Tibial nerve (tissue), 4 donors: Measurements from ENCODE around the gene CCDC40. TPM values are rescaled to one million over a fixed set of nuclear protein-coding genes. Genes with fewer than 3 reads are reported as not detected.

Experiments
- DNase-seq, 2 donors: peaks; one replicate each; pipeline ENCODE4 v3.0.0-alpha.2; 2019; ENCODE audit warnings: low spot score in 2 of 2
- H3K27ac ChIP-seq, 4 donors: fragments of 200-600 bp; sonication (generic) in 3 of 4; one replicate each; pipeline ENCODE4 v1.5.1; 2017 to 2019; ENCODE audit warnings: mild to moderate bottlenecking in 1 of 4
- H3K27me3 ChIP-seq, 2 donors: fragments of 200-600 bp; sonication (generic) in 1 of 2; one replicate each; pipeline versions ENCODE4 v1.5.1 to v1.6.0; 2017 to 2019
- H3K36me3 ChIP-seq, 3 donors: fragments of 200-600 bp; sonication (generic); one replicate each; pipeline ENCODE4 v1.5.1; 2018 to 2019
- H3K4me1 ChIP-seq, 4 donors: fragments of 200-600 bp; sonication (generic) in 3 of 4; one replicate each; pipeline ENCODE4 v1.5.1; 2017 to 2019
- H3K4me3 ChIP-seq, 4 donors: fragments of 200-600 bp; sonication (generic) in 3 of 4; one replicate each; pipeline ENCODE4 v1.5.1; 2017 to 2019; ENCODE audit warnings: mild to moderate bottlenecking in 1 of 4, moderate library complexity in 1 of 4
- H3K9me3 ChIP-seq, 4 donors: fragments of 200-600 bp; sonication (generic) in 3 of 4; one replicate each; pipeline ENCODE4 v1.5.1; 2017 to 2019
- CTCF ChIP-seq, 5 experiments: fragments of 200-600 bp in 3 of 5; fragments of 450-650 bp in 2 of 5; sonication (generic) in 3 of 5; IDR thresholded peaks; one replicate each; pipeline ENCODE4 v1.5.1; 2016 to 2019; ENCODE audit warnings: antibody characterized with exemption in 5 of 5, mild to moderate bottlenecking in 3 of 5, moderate library complexity in 2 of 5
- EP300 ChIP-seq, 2 donors: sonication (generic); formaldehyde crosslinking; IDR thresholded peaks; one replicate each; pipeline ENCODE4 v1.6.1; 2017; ENCODE audit warnings: antibody characterized with exemption in 2 of 2, mild to moderate bottlenecking in 1 of 2
- POLR2A ChIP-seq, 2 donors: fragments of 450-650 bp; IDR thresholded peaks; one replicate each; pipeline ENCODE4 v1.6.1; 2017; ENCODE audit warnings: antibody characterized with exemption in 2 of 2, mild to moderate bottlenecking in 2 of 2, moderate library complexity in 2 of 2
- WGBS, 2 donors: methylation state at CpG; one replicate each; pipeline ENCODE4 v1.1.5; 2018; 5-methylcytosine and 5-hydroxymethylcytosine counted together
- total RNA-seq, 4 donors: library from RNA; depleted of rRNA; stranded (reverse); fragments of >200 nt; gene quantifications; one replicate each; pipeline ENCODE4 v1.1.0, GENCODE V29; 2016

The CCDC40 gene
- total RNA-seq, 4 donors from 2014 or later, result 7.1 to 13.8 (median 12.0) TPM

- peaks cover 0 to 6% (median 0%) of the 10 kb centered on the region in 4 donors for H3K9me3 ChIP-seq
- H3K4me1 ChIP-seq, result no peaks in the 10 kb centered on the region
- WGBS, 2 donors, result 87 to 95% methylated on average over 7 of the region's 7 CpGs
- TF ChIP-seq POLR2A (IDR thresholded peaks at IDR 0.05), result no peak
- no peak for TF ChIP-seq CTCF (IDR thresholded peaks at IDR 0.05)
- TF ChIP-seq EP300 (IDR thresholded peaks at IDR 0.05), result no peak
- DNase-seq, result no peak
- no peaks in the 10 kb centered on the region for H3K27me3 ChIP-seq
- H3K4me3 ChIP-seq, result no peak overlapping the region
- no peak overlapping the region for H3K27ac ChIP-seq
- peaks cover 0 to 98% (median 0%) of the 10 kb centered on the region in 3 donors for H3K36me3 ChIP-seq
These were observed 78.3 kb downstream of the CCDC40 start for GRCh38 chr17:80114758-80115157.

GRCh38 chr17:80115159-80115558 is 78.7 kb downstream of the CCDC40 start:
- 93 to 94% methylated on average over 8 of the region's 8 CpGs for WGBS, 2 donors
- no peaks in the 10 kb centered on the region for H3K4me1 ChIP-seq
- TF ChIP-seq POLR2A (IDR thresholded peaks at IDR 0.05), result no peak
- TF ChIP-seq CTCF (IDR thresholded peaks at IDR 0.05), result no peak

GRCh38 chr17:80116276-80116920 is 80.0 kb downstream of the CCDC40 start:
- Histone ChIP-seq H3K36me3 (peaks cover 0 to 82% (median 0%) of the 10 kb centered on the region in 3 donors), H3K9me3 (peaks cover 0 to 6% (median 0%) of the 10 kb centered on the region in 4 donors)
- WGBS, 2 donors, result 84 to 86% methylated on average over 16 of the region's 16 CpGs

More at GRCh38 chr17:80115159-80115558, 78.7 kb downstream of the CCDC40 start:
- Histone ChIP-seq H3K36me3 (peaks cover 0 to 95% (median 0%) of the 10 kb centered on the region in 3 donors), H3K9me3 (peaks cover 0 to 6% (median 0%) of the 10 kb centered on the region in 4 donors), H3K27me3 (no peaks in the 10 kb centered on the region), H3K27ac (no peak overlapping the region), H3K4me3 (no peak overlapping the region)
- DNase-seq, result no peak

GRCh38 chr17:80116921-80117380 is 80.5 kb downstream of the CCDC40 start:
- TF ChIP-seq CTCF (IDR thresholded peaks at IDR 0.05) (no peak), EP300 (IDR thresholded peaks at IDR 0.05) (no peak), POLR2A (IDR thresholded peaks at IDR 0.05) (no peak)
- WGBS, 2 donors, result 87 to 94% methylated on average over 8 to 12 of the region's 13 CpGs
- Histone ChIP-seq H3K4me1 (no peaks in the 10 kb centered on the region), H3K4me3 (no peak overlapping the region), H3K9me3 (peaks cover 0 to 6% (median 0%) of the 10 kb centered on the region in 4 donors), H3K27me3 (no peaks in the 10 kb centered on the region), H3K27ac (no peak overlapping the region), H3K36me3 (peaks cover 0 to 77% (median 0%) of the 10 kb centered on the region in 3 donors)
- no peak for DNase-seq

More at GRCh38 chr17:80116276-80116920, 80.0 kb downstream of the CCDC40 start:
- no peaks in the 10 kb centered on the region for H3K4me1 ChIP-seq
- H3K4me3 ChIP-seq, result no peak overlapping the region
- TF ChIP-seq CTCF (IDR thresholded peaks at IDR 0.05), result no peak
- TF ChIP-seq EP300 (IDR thresholded peaks at IDR 0.05), result no peak
- TF ChIP-seq POLR2A (IDR thresholded peaks at IDR 0.05), result no peak
- no peaks in the 10 kb centered on the region for H3K27me3 ChIP-seq
- DNase-seq, result no peak
- H3K27ac ChIP-seq, result no peak overlapping the region
